GM21723 (cell line): ENCODE data around the gene PRMT7.
A peak's percentile ranks its signal among the peaks of the same experiment; 100 is the strongest.

ENCODE experiments used
- ATAC-seq: cut with Tn5 transposase; IDR thresholded peaks from one replicate; pipeline ENCODE4 v1.9.1; 2021; ENCODE audit warnings: mild to moderate bottlenecking, moderate library complexity; ENCODE audit not compliant: unreplicated experiment

PRMT7 gene

DNA sequence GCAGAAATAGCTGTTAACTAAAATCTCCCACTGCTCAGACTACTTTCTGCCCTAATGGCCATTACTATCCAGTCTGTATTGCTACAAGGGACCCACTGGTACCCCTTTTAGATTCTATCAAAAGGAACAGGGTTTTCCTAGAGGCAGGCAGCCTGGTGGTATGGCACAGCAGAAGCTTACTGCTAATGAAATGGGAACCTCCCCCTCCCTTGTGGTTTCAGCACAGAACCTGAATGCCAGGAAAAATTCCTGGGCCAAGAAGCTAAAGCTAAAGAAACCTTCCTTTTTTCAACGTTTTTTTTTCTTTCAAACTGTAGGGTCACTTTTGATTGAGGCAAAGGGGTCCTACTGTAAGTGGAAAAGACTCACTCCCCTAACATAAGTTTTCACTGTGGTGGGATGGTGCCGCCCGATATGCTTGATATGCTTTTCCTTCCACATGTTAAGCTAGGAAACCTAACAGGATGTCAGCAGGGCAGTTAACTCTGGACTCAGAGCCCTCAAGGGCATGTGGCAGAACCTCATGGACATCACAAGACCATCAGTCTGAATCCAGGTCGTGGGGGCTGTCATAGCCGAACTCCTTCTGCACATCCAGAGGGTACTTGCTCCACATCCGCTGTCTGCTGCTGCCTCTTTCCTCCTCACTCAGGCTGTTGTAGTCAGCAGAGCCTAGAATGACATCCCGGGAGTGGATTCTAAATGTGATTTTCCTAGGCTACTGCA is 9.9 kb upstream of the PRMT7 start:
- no peak for ATAC-seq

- no peak for ATAC-seq
These were observed 4.2 kb upstream of the PRMT7 start for GRCh38 chr16:68306633-68307032.

GRCh38 chr16:68309799-68310198 is 1.0 kb upstream of the PRMT7 start:
- no peak for ATAC-seq

DNA sequence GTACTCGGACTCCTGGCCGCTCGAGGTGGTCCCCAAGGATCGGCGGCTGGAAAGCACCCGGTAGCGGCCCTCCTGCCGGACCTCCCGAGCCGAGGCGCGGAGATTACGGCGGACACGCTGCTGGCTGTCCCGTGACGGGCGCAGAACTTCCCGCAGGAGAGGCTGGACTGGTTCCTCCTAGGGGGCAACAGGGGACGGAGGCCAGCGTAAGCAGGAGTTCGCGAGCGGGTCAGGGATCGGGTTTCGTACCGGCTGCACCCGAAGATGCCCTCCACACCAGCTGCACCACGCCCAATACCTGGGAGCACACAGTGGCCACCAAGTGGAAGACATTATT is 414 bp upstream of the PRMT7 start:
- peak; percentile 41 for ATAC-seq

- ATAC-seq: no peak
These were observed 2.3 kb downstream of the PRMT7 start for GRCh38 chr16:68313116-68313515.

GRCh38 chr16:68319185-68319908 is 8.5 kb downstream of the PRMT7 start:
- ATAC-seq: peak; percentile 63

DNA sequence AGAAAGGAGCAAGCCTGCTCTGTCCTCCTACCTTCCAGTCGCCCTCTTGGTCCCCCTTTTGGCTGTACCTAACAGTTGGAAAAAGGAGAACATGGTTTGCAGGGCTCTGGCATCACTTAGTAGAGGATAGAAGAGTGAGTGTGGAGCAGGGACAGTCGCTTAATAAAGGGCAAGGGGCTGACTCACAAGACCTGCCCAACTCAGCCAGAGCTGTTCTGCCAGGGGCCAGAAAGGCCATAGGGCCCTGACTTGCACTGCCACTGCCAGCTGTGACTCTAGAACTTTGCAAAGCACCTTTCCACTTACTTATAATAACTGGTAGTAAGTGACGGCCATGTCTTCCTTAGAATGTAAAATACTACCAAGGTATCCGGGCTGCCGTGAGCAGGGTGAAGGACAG is 13.5 kb downstream of the PRMT7 start:
- no peak for ATAC-seq

GRCh38 chr16:68324780-68325357 is 14.1 kb downstream of the PRMT7 start:
- ATAC-seq: no peak

GRCh38 chr16:68328151-68328859 is 17.5 kb downstream of the PRMT7 start:
- ATAC-seq: no peak

DNA sequence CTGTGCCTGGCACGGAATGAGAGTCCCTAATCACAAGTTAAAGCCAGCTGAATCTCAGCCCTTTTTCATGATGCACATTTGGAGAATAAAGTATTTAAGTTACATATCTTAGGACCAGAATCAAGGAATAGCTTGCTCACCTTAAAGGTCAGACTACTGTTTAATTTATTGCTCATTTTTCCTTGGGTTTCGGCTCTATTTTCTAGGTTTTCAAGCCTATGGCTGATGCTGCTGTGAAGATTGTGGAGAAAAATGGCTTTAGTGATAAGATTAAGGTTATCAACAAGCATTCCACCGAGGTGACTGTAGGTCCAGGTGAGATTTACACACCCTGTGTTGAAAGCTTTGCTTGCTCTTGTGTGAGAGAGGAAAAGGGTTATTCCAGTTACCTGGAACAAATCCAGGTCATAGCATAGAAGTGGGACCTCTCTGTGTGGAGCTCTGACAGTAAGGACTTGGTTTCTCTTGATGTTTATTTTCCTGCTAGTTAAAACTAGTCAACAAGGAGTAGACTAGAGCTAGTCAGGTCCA is 18.1 kb downstream of the PRMT7 start:
- ATAC-seq: no peak

- no peak for ATAC-seq
These were observed 21.1 kb downstream of the PRMT7 start for GRCh38 chr16:68331879-68332410.

GRCh38 chr16:68332411-68333121 is 21.7 kb downstream of the PRMT7 start:
- ATAC-seq: no peak

DNA sequence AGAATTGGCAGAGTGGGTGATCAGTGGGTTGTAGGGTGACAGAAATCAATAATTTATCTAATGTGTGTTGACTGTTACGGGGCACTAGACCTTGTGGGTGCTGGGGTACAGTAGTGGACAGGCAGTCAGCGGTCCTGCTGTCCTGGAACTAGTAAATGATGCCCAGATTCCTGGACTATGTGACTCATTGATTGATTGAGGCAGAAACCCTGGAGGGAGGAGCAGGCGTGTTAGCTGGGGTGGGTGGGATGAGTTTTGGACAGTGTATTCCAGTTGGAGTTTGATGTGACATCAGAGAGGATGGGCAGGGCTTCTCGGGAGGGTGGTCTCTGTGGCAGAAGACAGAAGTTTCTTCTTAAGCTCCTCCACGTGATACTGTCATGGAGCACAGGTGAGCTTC is 24.4 kb downstream of the PRMT7 start:
- ATAC-seq: no peak

DNA sequence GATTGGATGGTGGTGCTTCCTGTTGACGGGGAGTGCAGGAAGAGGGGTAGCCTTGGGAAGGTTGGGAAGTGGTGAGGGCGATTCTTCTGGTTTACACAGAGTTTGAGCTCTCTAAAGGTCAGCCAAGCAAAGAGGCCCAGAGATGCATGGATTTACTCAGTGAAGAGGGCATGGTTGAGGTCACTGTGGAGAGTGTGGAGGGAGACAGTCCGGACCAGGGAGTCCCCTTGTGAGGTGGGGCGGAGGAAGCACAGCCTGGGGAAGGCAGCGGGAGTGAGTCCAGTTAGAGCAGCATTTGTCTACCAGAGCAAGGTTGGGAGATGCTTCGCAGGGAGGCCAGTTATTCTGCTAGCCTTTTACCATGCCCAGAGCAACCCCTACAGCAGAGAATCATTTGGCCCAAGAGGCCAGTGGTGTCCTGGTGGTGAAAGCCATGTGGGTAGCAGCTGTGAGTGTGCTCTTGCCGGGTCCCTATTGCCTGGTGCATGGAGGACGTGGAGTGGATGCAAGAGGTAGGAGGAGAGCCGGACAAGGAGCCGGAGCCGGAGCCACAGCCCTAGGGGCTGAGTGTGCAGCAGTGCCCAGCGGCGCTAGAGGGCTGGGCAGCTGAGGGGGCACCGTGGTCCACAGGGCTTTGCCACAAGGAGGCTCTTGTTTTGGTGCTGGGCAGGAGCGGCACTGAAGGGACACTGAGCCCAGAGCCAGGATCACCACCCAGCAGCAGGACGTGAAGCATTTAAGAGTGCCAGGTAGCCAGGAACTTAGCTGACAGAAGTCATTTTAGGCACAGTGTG is 27.7 kb downstream of the PRMT7 start:
- ATAC-seq: no peak

DNA sequence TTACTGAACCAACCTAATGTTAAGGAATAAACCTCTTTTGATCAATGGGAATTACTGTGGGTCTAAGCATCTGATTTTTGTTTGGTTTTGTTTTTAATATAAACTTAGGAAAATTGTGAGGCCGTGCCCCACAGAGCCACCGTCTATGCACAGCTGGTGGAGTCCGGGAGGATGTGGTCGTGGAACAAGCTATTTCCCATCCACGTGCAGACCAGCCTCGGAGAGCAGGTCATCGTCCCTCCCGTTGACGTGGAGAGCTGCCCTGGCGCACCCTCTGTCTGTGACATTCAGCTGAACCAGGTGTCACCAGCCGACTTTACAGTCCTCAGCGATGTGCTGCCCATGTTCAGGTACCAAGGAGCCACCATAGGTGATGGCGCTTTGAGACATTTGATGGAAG is 28.4 kb downstream of the PRMT7 start:
- ATAC-seq: no peak

DNA sequence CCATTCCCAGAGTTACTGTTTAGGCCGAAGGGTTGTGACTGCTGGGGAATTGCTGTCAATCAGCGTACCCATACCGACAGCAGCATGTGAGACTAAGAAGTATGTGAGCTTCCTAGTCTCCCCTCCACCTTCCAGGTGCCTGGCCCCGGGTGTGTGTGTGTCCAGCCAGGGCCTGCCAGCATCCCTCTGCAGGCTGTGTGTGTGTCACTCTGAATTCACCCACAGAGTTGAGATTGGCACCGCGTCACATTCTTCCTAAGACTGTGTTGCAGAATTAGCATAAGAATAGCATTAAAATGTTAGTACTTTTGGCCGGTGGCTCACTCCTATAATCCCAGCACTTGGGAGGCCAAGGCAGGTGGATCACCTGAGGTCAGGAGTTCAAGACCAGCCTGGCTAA is 31.8 kb downstream of the PRMT7 start:
- no peak for ATAC-seq

GRCh38 chr16:68343137-68343536 is 32.3 kb downstream of the PRMT7 start:
- no peak for ATAC-seq

- ATAC-seq: no peak
These were observed 33.4 kb downstream of the PRMT7 start for GRCh38 chr16:68344252-68344651.

GRCh38 chr16:68345351-68345810 is 34.6 kb downstream of the PRMT7 start:
- ATAC-seq: no peak
